ENCODE data around the gene ETV7.

GRCh38 chr6:36418558-36418957 is 31.1 kb upstream of the ETV7 start:
- TF ChIP-seq MAX (IDR thresholded peaks at IDR 0.05; ENCODE audit: low read depth) (no peak), CTCF (IDR thresholded peaks at IDR 0.05) (no peak), SIN3A (IDR thresholded peaks at IDR 0.05; ENCODE audit: borderline replicate concordance, low read depth, low read length) (no peak), YY1 (IDR thresholded peaks at IDR 0.05; ENCODE audit: low read depth) (no peak), POLR2AphosphoS5 (IDR thresholded peaks at IDR 0.05; ENCODE audit: low read depth, low read length) (no peak), NRF1 (IDR thresholded peaks at IDR 0.05; ENCODE audit: low read depth, low read length) (no peak), NFIC (IDR thresholded peaks at IDR 0.05; ENCODE audit: borderline replicate concordance) (no peak), RAD21 (IDR thresholded peaks at IDR 0.05; ENCODE audit: low read length) (no peak), EP300 (IDR thresholded peaks at IDR 0.05; ENCODE audit: borderline replicate concordance in 1 of 2, low read depth in 1 of 2, low read length in 1 of 2) (no peak), RXRA (IDR thresholded peaks at IDR 0.05; ENCODE audit: borderline replicate concordance, low read depth) (no peak), FOXJ3 (CRISPR knock-in tag; IDR thresholded peaks at IDR 0.05) (no peak), RCOR1 (IDR thresholded peaks at IDR 0.05; ENCODE audit: low read length) (no peak)
